Tibial artery (tissue), 4 donors: Measurements from ENCODE around the gene BUD31.
"Not testable (repeated sequence)": the region's sequence is repeated elsewhere in the genome, so short reads cannot be mapped to it uniquely, and the experiment has no call there.

ENCODE experiments used
- DNase-seq, 2 donors: peaks; one replicate each; pipeline ENCODE4 v3.0.0-alpha.2; 2019
- H3K27ac ChIP-seq, 2 donors: fragments of 200-600 bp; sonication (generic) in 1 of 2; 1 replicate in 1 of 2; 2 replicates in 1 of 2; pipeline ENCODE4 v1.5.1; 2018 to 2019; ENCODE audit warnings: mild to moderate bottlenecking in 1 of 2
- H3K27me3 ChIP-seq, 2 donors: fragments of 200-600 bp; sonication (generic) in 1 of 2; one replicate each; pipeline versions ENCODE4 v1.5.1 to v1.6.0; 2016 to 2019
- H3K36me3 ChIP-seq, 3 donors: fragments of 200-600 bp; sonication (generic) in 2 of 3; one replicate each; pipeline ENCODE4 v1.5.1; 2016 to 2019; ENCODE audit warnings: mild to moderate bottlenecking in 2 of 3
- H3K4me1 ChIP-seq, 4 donors: fragments of 200-600 bp; sonication (generic) in 2 of 4; 1 replicate in 3 of 4; 2 replicates in 1 of 4; pipeline ENCODE4 v1.5.1; 2016 to 2019
- H3K4me3 ChIP-seq, 2 donors: fragments of 200-600 bp; sonication (generic) in 1 of 2; 1 replicate in 1 of 2; 2 replicates in 1 of 2; pipeline ENCODE4 v1.5.1; 2018 to 2019; ENCODE audit warnings: mild to moderate bottlenecking in 2 of 2
- H3K9me3 ChIP-seq, 3 donors: fragments of 200-600 bp; sonication (generic) in 1 of 3; one replicate each; pipeline ENCODE4 v1.5.1; 2016 to 2019
- intact Hi-C: fragments of 100-400 bp; cut with DNase I; formaldehyde crosslinking; loops from one replicate; pipeline ENCODE4 v1.15.0; 2023; ENCODE audit warnings: low total_unique reads
- TF ChIP-seq, protein P1 (sequence below), 2 experiments: fragments of 200-600 bp in 1 of 2; fragments of 450-650 bp in 1 of 2; IDR thresholded peaks; one replicate each; pipeline ENCODE4 v1.5.1; 2017 to 2019; ENCODE audit warnings: antibody characterized with exemption in 2 of 2, mild to moderate bottlenecking in 1 of 2, moderate library complexity in 1 of 2

Gene BUD31

DNA sequence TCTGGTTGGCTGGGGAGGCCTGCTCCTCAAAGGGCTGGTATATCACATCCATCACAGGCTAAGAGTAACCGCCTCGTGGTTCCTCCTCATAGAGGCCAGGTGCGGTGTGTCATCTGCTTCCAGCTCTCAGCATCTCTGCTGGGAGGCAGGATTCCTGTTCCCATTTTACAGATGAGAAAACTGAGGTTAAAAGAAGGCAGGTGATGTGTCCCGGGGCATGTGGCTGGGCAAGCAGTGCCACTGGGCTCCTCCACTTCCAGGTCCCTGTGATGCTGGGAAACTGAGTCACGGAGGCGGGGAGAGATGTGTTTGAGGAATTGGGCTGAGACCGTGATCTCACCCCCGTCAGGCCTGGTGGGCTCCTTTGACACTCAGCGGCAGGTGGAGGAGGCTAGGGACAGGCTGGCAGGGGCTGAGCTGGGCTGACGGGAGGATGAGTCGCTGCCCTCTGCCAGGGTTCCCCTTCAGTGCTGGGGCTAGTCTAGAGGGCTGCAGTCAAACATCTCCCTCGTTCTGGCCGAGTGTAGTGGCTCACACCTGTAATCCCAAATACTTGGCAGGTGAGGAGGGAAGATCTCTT is 24.9 kb upstream of the BUD31 start:
- TF ChIP-seq, protein P1, sequence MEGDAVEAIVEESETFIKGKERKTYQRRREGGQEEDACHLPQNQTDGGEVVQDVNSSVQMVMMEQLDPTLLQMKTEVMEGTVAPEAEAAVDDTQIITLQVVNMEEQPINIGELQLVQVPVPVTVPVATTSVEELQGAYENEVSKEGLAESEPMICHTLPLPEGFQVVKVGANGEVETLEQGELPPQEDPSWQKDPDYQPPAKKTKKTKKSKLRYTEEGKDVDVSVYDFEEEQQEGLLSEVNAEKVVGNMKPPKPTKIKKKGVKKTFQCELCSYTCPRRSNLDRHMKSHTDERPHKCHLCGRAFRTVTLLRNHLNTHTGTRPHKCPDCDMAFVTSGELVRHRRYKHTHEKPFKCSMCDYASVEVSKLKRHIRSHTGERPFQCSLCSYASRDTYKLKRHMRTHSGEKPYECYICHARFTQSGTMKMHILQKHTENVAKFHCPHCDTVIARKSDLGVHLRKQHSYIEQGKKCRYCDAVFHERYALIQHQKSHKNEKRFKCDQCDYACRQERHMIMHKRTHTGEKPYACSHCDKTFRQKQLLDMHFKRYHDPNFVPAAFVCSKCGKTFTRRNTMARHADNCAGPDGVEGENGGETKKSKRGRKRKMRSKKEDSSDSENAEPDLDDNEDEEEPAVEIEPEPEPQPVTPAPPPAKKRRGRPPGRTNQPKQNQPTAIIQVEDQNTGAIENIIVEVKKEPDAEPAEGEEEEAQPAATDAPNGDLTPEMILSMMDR (IDR thresholded peaks at IDR 0.05), result no peak
- DNase-seq, result no peak

DNA sequence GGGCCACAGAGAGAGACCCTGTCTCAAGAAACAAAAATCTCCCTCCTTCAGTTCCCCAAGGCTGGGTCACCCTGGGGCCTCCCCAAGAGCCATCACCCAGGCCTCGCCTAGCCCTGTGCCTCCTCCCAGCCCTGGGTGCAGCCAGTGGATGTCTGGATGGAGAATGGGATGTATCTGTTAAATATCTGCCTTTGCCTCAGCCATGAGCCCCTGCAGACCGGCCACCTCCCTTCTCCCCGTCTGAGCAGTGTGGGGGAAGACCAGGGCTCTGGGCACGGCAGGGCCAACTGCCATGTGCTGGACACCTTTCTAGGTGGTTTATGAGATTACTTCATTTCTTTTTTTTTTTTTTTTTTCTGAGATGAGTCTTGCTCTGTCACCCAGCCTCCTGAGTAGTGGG is 24.2 kb upstream of the BUD31 start:
- TF ChIP-seq, protein P1 (IDR thresholded peaks at IDR 0.05), result no peak
- H3K27ac ChIP-seq, result no peak overlapping the region
- H3K27me3 ChIP-seq, result no peaks in the 10 kb centered on the region
- no peak for DNase-seq
- peaks cover 0 to 24% (median 21%) of the 10 kb centered on the region in 4 donors for H3K4me1 ChIP-seq
- no peaks in the 10 kb centered on the region for H3K9me3 ChIP-seq
- no peak overlapping the region for H3K4me3 ChIP-seq
- intact Hi-C loops, result no loop called here
- H3K36me3 ChIP-seq, result peaks cover 25 to 48% (median 35%) of the 10 kb centered on the region in 3 donors

More for the DNA sequence above, 24.9 kb upstream of the BUD31 start:
- intact Hi-C loops, result no loop called here
- H3K9me3 ChIP-seq, result no peaks in the 10 kb centered on the region
- H3K4me3 ChIP-seq, result no peak overlapping the region
- H3K27me3 ChIP-seq, result no peaks in the 10 kb centered on the region
- peaks cover 23 to 41% (median 28%) of the 10 kb centered on the region in 3 donors for H3K36me3 ChIP-seq
- H3K4me1 ChIP-seq, result peaks cover 0 to 30% (median 27%) of the 10 kb centered on the region in 4 donors
- H3K27ac ChIP-seq, result no peak overlapping the region

DNA sequence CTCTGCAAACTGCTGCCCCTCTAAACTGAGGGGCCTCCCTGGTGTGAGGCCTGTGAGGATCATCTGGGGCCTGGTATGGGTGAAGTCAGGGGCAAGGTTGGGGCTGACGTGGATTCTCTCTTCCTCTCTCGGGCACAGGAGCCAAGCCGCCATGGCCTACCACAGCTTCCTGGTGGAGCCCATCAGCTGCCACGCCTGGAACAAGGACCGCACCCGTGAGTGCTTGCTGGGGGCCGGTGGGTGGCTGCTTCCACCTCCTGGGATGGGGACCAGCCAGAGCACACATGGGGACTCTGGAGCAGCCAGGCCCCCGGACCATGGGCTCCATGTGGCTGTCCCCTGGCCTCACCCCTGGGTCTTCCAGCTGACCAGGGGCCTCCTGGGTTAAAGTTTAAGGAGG is 23.2 kb upstream of the BUD31 start:
- TF ChIP-seq, protein P1 (IDR thresholded peaks at IDR 0.05), result no peak
- Histone ChIP-seq H3K27ac (no peak overlapping the region), H3K27me3 (no peaks in the 10 kb centered on the region), H3K9me3 (no peaks in the 10 kb centered on the region), H3K4me3 (no peak overlapping the region), H3K4me1 (peaks cover 0 to 14% (median 11%) of the 10 kb centered on the region in 4 donors), H3K36me3 (peaks cover 29 to 58% (median 43%) of the 10 kb centered on the region in 3 donors)
- DNase-seq, result no peak
- intact Hi-C loops, result no loop called here

DNA sequence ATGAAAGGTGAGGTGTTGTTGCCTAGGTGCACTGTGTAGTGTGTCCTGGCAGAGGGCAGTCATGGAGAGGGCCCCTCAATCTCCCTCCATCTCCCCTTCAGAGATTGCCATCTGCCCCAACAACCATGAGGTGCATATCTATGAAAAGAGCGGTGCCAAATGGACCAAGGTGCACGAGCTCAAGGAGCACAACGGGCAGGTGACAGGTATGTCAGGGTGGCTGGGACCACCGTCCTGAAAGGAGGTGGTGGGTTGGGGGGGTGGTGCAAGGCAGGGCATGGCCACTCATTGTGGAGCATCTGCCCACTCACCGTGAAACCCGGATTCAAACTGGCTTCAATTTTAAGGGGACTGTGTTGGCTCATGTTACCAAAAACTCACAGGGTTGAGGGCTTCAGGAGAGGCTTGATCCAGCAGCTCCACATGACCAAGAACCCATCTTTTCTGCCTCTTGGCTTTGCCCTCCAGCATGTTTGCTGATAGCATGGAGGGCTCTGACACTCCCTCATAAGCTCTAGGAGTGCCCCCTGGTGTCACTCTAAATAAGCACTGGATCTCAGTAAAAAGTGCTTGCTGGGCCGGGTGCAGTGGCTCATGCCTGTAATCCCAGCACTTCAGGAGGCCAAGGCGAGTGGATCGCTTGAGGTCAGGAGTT is 22.1 kb upstream of the BUD31 start:
- Histone ChIP-seq H3K4me3 (no peak overlapping the region), H3K4me1 (peaks cover 0 to 2% (median under 1%) of the 10 kb centered on the region in 4 donors), H3K27me3 (no peaks in the 10 kb centered on the region), H3K27ac (no peak overlapping the region), H3K9me3 (no peaks in the 10 kb centered on the region), H3K36me3 (peaks cover 35 to 67% (median 54%) of the 10 kb centered on the region in 3 donors)
- no peak for DNase-seq
- intact Hi-C loops, result no loop called here
- TF ChIP-seq, protein P1 (IDR thresholded peaks at IDR 0.05), result peak in 1 of 2 experiments; percentile 8

DNA sequence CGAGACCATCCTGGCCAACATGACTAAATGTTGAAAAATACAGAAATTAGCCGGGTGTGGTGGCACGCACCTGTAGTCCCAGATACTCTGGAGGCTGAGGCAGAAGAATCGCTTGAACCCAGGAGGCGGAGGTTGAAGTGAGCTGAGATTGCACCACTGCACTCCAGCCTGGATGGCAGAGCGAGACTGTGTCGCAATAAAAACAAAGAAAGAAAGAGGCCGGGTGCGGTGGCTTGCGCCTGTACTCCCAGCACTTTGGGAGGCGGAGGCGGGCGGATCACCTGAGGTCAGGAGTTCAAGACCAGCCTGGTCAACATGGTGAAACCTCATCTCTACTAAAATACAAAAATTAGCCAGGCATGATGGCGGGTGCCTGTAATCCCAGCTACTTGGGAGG is 21.5 kb upstream of the BUD31 start:
- H3K9me3 ChIP-seq, intact Hi-C loops, H3K27ac ChIP-seq, H3K4me1 ChIP-seq, H3K4me3 ChIP-seq, H3K27me3 ChIP-seq, DNase-seq: not testable (repeated sequence)
- H3K36me3 ChIP-seq, result peaks cover 35 to 67% (median 54%) of the 10 kb centered on the region in 3 donors

DNA sequence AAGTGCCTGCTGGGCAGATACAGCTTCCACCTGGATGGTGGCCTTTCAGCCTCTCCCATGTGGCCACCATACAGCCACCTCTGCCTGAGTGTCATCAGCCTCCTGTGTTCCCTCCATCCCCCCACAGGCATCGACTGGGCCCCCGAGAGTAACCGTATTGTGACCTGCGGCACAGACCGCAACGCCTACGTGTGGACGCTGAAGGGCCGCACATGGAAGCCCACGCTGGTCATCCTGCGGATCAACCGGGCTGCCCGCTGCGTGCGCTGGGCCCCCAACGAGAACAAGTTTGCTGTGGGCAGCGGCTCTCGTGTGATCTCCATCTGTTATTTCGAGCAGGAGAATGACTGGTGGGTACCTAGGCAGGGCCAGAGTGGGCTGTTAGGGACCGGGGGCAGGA is 20.9 kb upstream of the BUD31 start:
- H3K36me3 ChIP-seq, result peaks cover 35 to 67% (median 54%) of the 10 kb centered on the region in 3 donors
- no peak overlapping the region for H3K4me3 ChIP-seq
- no peak for DNase-seq
- peaks cover 0 to 9% (median 8%) of the 10 kb centered on the region in 4 donors for H3K4me1 ChIP-seq
- intact Hi-C loops, result no loop called here
- TF ChIP-seq, protein P1 (IDR thresholded peaks at IDR 0.05), result no peak
- no peaks in the 10 kb centered on the region for H3K9me3 ChIP-seq
- H3K27ac ChIP-seq, result no peak overlapping the region
- H3K27me3 ChIP-seq, result no peaks in the 10 kb centered on the region
